GM19438 (cell line): ENCODE measurements around the gene TEX28.
"Not testable (repeated sequence)": the region's sequence is repeated elsewhere in the genome, so short reads cannot be mapped to it uniquely, and the experiment has no call there.

Source experiments
- ATAC-seq: cut with Tn5 transposase; IDR thresholded peaks from one replicate; pipeline ENCODE4 v1.9.1; 2021; ENCODE audit warnings: low read depth; ENCODE audit not compliant: unreplicated experiment

The TEX28 gene

GRCh38 chrX:154248076-154248475 lies 46.8 kb downstream of the TEX28 start:
- not testable (repeated sequence) for ATAC-seq

- peak; percentile 72 for ATAC-seq
Observed at GRCh38 chrX:154247377-154248045, 47.4 kb downstream of the TEX28 start.

- not testable (repeated sequence) for ATAC-seq
Observed at GRCh38 chrX:154239982-154240503, 54.9 kb downstream of the TEX28 start.

- ATAC-seq = not testable (repeated sequence)
Observed at GRCh38 chrX:154238939-154239559, 55.9 kb downstream of the TEX28 start.

GRCh38 chrX:154233620-154234019 lies 61.3 kb downstream of the TEX28 start:
- not testable (repeated sequence) for ATAC-seq

- not testable (repeated sequence) for ATAC-seq
Observed at GRCh38 chrX:154231443-154231842, 63.5 kb downstream of the TEX28 start.

- not testable (repeated sequence) for ATAC-seq
Observed at GRCh38 chrX:154226706-154227105, 68.2 kb downstream of the TEX28 start.

GRCh38 chrX:154225292-154225691 lies 69.6 kb downstream of the TEX28 start:
- ATAC-seq = not testable (repeated sequence)
